ENCODE measurements around the gene NR5A2.

Gene NR5A2

DNA sequence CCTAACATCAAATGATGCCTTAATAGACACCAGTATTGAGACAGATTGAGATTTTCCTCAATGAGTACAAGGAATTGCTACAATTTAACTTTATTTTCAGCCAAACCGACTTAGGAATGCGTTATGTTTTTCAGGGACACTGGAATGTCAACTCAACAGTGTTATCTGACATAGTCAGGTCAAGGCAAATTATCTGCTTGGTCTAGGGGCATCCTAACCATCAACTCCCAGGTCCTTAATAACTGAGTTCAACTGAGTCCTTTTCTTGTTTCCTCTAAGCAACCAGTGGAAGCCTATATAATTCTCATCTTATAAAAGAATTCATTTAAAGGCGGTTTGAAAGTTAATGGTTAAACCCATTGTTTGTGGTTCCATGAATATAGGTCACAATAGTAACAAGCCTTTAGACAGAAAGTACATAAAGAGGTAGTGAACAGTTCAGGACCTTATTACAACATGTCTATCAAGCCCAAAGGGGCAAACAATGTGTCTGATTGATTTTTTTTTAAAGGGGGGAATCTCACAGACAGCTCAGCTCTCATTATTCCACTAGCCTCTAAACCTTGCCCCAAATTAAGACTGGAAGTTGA is 32.3 kb upstream of the NR5A2 start:
- TF ChIP-seq, protein P1, sequence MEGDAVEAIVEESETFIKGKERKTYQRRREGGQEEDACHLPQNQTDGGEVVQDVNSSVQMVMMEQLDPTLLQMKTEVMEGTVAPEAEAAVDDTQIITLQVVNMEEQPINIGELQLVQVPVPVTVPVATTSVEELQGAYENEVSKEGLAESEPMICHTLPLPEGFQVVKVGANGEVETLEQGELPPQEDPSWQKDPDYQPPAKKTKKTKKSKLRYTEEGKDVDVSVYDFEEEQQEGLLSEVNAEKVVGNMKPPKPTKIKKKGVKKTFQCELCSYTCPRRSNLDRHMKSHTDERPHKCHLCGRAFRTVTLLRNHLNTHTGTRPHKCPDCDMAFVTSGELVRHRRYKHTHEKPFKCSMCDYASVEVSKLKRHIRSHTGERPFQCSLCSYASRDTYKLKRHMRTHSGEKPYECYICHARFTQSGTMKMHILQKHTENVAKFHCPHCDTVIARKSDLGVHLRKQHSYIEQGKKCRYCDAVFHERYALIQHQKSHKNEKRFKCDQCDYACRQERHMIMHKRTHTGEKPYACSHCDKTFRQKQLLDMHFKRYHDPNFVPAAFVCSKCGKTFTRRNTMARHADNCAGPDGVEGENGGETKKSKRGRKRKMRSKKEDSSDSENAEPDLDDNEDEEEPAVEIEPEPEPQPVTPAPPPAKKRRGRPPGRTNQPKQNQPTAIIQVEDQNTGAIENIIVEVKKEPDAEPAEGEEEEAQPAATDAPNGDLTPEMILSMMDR (IDR thresholded peaks at IDR 0.05; ENCODE audit: low read depth, low read length, missing control alignments), result no peak
- H3K4me3 ChIP-seq (replicated peaks; ENCODE audit: low read depth, low read length), result no peak overlapping the region
- DNase-seq (ENCODE audit: extremely low read depth, low read depth), result no peak

- DNase-seq (ENCODE audit: extremely low read depth, low read depth), result no peak
- TF ChIP-seq, protein P1 (IDR thresholded peaks at IDR 0.05; ENCODE audit: low read depth, low read length, missing control alignments), result no peak
Observed at GRCh38 chr1:200005165-200005564, 22.3 kb upstream of the NR5A2 start.

DNA sequence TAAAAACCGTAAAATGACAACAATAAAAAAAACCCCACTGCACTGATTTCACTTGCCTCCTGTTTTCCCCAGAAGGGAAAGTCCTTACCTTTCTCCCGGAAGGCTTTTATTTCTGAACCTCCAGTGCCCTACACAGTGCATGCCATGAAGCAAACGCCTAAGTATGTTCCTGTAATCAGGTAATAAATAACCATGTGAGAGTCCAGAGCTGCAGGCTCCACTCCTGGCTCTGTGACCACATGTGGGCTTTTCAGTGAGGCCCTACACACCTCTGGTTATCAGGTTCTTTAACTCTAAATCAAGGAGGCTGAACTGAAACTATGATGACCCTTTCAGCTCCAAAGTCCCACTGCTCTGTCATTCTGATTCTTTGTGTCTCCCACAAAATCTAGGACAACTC is 20.8 kb upstream of the NR5A2 start:
- no peak overlapping the region for H3K4me3 ChIP-seq (replicated peaks; ENCODE audit: low read depth, low read length)
- TF ChIP-seq, protein P1 (IDR thresholded peaks at IDR 0.05; ENCODE audit: low read depth, low read length, missing control alignments), result no peak
- no peak for DNase-seq (ENCODE audit: extremely low read depth, low read depth)

More at GRCh38 chr1:200005165-200005564, 22.3 kb upstream of the NR5A2 start:
- H3K4me3 ChIP-seq (replicated peaks; ENCODE audit: low read depth, low read length), result no peak overlapping the region

DNA sequence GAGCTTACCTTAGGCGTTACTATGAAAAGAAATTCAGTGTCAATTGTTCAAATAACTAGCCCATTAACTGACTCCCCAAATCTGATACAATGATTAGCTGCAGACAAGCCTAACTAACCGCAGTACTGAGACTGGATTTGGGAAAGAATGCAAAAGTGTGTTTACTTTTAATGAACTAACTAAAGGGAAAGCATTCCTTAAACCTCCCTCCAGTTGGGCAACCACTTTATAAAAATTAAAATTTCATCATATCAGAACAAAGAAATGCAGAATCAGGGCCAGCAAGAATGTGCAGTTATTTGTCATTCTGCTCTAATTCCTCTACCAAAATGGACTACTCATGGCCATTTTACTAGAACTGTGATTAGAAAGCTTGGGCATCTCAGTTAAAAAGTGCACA is 11.7 kb upstream of the NR5A2 start:
- no peak for DNase-seq (ENCODE audit: extremely low read depth, low read depth)
- H3K4me3 ChIP-seq (replicated peaks; ENCODE audit: low read depth, low read length), result no peak overlapping the region
- TF ChIP-seq, protein P1 (IDR thresholded peaks at IDR 0.05; ENCODE audit: low read depth, low read length, missing control alignments), result no peak

- no peak overlapping the region for H3K4me3 ChIP-seq (replicated peaks; ENCODE audit: low read depth, low read length)
- TF ChIP-seq, protein P1 (IDR thresholded peaks at IDR 0.05; ENCODE audit: low read depth, low read length, missing control alignments), result no peak
- no peak for DNase-seq (ENCODE audit: extremely low read depth, low read depth)
Observed at GRCh38 chr1:200021577-200022238, 5.8 kb upstream of the NR5A2 start.

DNA sequence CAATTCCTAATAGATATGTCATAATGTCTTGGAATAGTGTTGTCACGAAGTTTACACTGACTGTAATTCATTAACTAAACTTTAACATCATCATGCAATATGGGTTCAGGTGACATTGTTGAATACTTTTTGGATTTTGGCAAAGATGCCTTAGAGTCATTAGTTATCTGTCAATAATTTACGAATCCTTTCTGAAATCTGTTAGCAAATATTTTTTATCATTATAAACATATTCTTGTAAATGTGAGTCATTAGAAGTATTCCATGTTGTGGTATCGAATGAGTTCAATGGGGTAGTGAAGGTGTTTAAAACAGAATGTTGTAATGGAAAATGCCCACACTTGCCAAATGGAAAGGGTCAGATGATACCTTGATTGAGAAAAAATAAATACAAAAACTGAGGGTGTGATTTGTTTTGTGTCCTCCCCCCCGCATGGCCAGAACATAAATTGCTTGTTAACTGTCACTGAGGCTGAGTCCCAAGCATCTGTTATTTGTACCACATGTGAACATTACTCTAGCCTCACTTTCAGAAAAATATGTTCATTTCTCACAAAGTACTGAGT is 5.2 kb upstream of the NR5A2 start:
- DNase-seq (ENCODE audit: extremely low read depth, low read depth), result no peak
- H3K4me3 ChIP-seq (replicated peaks; ENCODE audit: low read depth, low read length), result no peak overlapping the region
- TF ChIP-seq, protein P1 (IDR thresholded peaks at IDR 0.05; ENCODE audit: low read depth, low read length, missing control alignments), result no peak

All from HFF-Myc (cell line).